NCI-H2107 treated with DMSO at 0.1 percent for 48 hours (cell line): Measurements from ENCODE around the gene SERPINA3.

ENCODE experiments used
- DNase-seq: peaks from one replicate; lab custom pipeline; 2025; ENCODE audit not compliant: unreplicated experiment; lab: John Stamatoyannopoulos, UW

The SERPINA3 gene

DNA sequence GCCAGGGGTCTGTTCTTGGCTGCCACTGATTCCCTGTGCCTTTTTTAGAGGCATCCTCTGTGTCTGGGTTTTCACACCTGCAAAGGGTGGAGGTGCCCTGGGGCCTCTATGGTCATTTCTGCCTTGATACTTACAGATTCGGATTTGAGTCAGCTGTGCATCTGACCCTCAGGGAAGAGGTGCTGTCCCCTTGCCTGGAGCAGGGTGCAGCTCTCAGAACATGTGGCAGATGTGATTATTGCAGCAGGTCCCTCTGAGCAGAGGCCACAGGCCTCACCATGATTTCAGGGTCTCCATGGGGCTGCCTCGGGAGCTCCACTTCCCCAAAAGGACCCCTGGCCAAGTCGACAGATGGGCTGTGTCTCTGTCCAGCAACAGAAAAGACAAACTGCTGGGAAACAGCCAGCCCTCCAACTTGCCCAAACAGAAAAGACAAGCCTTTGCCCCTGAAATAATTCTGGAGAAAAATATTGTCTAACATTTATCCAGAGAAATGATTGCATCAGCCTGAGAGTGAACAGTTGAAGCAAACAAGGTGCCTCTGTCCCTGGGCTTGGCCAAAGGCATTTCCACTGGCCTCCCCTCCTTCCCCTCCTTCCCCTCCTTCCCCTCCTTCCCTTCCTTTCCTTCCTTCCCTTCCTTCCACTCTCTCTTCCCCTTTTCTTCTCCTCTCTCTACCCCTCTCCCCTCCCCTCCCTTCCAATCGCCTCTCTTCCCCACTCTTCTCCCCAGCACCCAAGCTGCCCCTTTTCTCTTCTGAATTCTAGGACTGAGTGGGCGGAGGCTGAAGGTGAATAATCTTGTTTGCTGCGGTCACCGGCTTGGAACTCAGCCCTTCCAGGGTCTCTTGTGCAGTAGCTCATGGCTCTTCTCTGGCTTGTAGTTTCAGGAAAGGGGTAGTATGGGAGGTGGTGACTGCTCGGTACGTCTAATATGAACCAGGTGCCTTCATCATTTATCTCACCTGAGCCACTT is 676 bp downstream of the SERPINA3 start:
- DNase-seq: no peak

DNA sequence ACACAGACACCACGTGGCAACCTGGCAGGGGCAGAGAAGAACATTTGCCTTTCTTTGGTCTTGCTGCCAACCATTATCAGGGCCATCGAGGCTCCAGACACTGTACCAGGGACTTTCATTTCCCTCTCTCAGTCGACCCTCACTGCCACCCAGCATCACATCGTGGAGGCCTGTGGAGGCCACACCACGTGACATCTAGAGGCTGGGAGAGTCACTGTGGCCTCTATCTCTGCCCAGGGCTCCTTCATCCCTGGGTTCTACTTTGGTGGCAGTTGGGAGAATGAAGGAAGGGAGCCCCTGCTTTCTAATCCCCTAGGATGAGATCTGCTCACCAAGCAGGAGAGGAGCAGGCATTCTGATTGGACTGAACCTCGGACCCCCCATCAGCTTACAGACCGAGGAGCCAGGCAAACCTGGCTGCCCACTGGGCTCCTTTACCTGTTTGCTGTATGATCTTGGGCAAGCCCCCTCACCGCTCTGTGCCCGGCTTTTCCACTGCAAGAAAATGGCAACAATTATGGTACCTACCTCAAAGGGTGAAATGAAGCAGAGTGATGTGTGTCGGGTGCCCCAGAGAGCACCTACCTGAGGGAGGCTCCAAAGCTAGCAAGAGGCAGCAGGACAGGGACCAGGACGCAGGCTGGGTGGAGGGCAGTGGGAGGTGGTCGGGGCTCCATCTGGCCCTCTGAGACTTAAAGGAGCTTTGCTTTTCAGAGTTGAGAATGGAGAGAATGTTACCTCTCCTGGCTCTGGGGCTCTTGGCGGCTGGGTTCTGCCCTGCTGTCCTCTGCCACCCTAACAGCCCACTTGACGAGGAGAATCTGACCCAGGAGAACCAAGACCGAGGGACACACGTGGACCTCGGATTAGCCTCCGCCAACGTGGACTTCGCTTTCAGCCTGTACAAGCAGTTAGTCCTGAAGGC is 1.8 kb downstream of the SERPINA3 start:
- DNase-seq: no peak

DNA sequence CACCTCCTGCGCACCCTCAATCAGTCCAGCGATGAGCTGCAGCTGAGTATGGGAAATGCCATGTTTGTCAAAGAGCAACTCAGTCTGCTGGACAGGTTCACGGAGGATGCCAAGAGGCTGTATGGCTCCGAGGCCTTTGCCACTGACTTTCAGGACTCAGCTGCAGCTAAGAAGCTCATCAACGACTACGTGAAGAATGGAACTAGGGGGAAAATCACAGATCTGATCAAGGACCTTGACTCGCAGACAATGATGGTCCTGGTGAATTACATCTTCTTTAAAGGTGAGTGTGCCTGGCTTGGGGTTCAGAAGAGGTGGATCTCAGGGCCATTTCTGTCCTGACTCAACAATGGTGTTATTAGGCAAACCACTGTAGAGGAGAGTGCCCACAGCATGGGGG is 2.6 kb downstream of the SERPINA3 start:
- DNase-seq: no peak

DNA sequence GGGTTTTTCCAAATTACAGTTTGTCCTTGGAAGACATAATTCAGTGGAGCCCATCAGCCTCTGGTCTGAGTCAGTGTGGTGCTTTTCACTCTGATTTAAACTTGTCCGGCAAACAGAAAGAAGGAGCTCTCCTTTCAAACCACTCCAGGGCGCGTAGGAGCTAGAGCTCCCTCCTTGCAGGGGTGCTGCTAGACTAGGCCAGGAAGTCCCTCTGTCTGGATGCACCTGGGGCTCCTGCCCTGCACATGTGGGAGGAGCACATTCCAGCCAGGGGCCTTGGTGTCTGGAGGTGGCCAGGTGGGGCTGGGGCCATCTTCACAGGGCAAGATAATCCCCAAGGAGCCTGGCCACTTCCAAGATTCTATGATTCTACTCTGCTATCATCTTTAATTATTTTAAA is 3.1 kb downstream of the SERPINA3 start:
- no peak for DNase-seq

DNA sequence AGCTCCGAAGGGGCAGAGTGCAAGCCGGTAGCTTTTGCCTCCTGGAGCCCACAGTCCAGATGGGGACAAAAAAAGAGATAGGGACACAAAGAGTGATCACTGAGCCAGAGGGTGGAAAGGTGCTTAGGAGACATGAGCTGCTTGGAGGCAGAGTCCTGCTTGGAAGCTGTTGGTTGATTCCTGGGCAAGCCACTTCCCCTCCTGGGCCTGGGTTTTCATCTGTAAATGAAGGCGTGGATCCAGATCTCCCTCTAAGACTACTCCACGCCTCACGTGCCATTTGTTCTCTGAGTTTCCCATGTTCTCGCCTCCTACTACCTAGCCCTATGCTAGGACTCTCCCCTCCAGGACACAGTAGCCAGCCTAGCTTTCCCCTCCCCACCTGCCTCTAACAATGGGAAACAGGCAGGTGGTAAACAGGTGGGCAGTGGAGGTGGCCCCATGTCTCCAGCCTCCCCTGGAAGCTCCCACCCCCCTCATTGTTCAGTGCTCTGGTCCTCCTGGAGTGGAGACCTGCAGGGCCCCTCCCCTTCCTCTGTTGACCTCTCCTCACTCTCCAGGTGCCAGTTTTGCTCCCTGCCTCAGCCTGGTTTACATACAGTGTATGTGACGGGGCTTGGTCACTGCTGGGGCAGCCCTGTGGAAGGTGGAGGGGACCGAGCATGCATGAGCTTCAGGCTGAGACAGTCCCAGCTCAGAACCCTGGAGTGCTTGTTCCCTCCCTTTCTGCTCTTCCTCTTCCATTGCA is 3.8 kb downstream of the SERPINA3 start:
- no peak for DNase-seq

DNA sequence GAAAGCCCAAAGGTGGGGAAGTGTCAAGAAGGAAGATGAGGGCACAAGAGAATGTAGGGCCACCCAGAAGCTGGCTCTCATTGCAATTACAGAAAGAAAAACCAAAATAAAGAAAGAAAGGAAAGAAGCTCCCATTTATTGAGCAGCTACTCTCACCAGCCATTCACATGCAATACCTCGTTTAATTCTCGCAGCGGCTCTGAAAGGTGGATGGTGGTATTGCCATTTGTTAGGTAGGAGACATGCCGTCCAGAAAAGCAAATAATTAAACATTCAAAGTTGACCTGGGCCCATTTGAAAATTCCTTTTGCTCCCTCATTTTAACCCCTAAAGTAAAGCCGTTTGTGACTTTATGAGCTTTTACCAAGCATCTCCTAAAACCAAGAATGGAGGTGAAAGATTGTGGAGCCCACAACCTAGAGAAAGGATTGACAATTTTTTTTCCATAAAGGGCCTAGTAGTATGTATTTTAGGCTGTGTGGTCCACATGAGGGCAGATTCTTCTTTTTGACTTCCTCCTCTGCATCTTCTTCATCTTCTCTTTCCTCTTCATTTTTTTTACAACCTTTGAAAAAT is 5.3 kb downstream of the SERPINA3 start:
- no peak for DNase-seq

DNA sequence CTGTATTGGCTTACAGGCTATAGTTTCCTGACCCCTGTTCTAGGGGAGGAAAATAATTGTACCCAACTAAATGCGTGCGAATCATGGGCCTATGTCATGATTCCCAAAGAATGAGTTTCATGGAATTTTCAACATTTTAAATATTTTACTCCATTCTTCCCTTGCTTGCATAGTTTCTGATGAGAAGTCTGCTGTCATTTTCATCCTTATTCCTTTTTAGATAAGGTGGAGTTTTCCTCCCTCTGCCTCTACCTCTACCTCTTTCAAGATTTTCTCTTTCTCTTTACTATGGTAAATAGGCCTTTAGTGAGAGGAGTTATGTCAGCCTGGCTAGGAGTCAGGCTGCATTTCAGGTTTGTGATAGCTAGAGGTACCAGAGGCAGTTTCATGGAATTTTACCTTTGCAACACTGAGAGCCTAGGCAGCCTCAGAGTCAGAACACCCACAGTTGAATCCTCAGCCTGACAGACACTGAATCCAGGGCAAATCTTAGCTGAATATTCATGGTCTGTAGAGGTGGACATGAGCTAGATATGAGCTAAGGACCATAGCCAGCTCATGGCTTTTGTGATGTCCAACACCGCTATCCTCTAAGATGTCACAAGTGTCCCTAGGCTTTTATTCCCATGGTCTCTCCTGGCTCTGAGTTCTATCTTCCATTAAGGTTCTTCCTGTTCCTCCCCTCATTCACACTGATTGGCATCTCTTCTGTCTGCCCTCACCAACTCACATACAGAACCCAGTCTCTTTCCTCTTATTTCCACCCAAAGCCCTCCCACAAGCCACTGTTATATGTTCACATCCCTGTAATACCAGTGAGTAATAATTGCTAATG is 6.0 kb downstream of the SERPINA3 start:
- DNase-seq: no peak

DNA sequence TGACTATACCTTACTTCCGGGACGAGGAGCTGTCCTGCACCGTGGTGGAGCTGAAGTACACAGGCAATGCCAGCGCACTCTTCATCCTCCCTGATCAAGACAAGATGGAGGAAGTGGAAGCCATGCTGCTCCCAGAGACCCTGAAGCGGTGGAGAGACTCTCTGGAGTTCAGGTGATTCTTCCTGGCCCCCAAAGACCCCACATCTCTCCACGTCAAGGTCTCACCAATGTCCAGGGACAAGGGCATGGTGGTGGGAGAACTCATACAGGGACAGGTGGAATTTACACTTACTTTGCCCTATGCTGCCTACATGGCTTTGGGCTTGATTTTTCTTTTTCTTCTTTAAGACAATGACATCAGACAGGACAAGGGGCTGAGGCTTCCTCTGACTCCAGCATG is 7.1 kb downstream of the SERPINA3 start:
- DNase-seq: no peak

DNA sequence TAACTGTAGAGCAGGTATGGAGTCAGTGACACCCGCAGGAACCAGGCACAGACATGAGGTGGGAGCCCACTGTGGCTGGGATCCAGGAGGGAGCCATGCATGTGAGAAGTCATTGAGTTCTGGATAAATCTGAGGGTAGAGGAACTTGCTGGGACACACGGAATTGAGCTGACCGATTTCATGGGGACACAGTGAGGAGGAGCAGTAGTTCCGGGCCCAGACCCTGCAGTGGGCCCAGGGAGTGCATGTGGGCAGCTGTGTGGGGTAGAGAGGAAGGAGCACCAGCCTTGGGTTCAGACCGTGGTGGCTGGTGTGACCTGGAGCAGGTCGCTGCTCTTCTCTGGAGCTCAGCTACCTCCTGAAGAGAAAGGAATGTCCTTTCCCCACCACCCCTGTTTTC is 8.4 kb downstream of the SERPINA3 start:
- DNase-seq: no peak

DNA sequence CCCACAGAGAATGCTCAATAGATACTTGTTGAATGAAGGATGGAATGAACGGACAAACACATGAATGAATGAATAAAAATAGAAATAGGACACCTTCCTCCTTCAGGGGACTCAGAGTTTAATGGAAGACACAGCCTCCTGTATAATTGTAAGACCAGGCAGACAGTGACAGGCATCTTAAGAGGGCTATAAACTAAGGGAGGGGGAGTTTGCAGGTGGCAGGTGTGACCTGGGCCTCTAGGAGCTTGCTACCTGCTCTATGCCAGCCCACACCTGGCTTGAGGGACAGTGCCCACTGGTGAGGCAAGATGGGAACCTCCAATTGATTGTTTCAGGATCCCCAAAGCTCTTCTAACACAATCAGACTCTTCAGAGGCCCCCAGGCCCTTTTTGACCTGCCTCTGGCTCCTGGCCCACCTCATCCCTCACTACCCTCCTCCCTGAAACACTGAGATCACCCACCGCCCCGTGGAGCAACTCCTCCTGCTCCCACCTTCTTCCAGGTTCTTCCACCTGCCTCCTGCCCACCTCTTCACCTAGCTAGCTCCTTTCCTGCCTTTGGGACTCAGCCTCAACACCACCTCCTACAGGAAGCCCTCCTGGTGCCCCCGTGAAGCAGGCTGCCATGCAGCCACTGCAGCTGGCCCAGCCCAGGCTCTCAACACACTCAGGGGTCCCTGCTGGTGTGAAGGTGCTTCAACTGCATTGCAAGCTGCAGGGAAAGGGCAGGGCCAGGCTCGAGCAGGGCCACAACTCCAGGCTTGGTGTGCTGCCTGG is 9.4 kb downstream of the SERPINA3 start:
- no peak for DNase-seq

DNA sequence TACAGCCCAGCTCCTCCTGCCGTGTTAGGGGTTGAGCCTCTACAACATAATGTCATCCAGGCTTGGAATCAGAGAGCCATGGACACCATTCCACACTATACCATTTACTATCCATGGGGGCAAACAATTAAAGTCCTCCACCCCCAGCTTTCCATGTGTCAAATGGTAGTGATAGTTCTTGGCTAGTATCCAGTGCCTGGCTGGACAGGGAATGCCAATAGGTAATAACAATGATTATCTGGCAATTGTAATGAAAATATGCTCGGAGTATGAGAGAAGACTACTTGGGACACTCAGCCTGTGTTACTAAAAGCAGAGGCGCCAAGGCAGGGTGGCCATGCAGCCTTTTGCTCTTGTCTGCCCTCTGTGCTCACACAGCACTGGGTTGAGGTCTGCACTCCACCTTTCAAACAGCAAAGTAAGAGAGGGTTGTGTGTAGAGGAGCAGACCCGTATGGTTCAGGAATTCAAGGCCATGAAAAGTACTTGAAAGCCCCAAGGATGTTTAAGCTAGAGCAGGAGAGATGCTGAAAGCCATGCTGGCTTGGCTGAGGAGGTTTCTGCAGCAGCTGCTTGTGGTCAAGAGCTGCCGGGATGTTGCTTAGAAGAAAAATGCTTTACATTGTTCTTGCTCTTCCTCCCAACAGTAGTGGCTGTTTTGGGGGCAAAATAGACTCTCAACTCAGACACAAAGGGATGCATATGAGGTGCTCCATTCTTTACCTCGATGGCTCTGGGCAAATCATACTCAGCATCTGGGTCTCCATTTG is 10.6 kb downstream of the SERPINA3 start:
- DNase-seq: no peak

DNA sequence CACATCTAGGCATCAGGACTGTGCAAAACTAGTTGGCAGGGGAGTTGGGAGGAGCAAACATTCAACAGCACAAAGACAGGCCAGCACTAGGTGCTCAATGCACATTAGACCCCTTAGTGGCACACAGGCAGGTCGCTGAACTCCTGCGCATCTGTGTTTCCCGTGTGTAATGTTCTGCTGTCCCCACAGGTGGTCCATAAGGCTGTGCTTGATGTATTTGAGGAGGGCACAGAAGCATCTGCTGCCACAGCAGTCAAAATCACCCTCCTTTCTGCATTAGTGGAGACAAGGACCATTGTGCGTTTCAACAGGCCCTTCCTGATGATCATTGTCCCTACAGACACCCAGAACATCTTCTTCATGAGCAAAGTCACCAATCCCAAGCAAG is 11.2 kb downstream of the SERPINA3 start:
- DNase-seq: no peak

DNA sequence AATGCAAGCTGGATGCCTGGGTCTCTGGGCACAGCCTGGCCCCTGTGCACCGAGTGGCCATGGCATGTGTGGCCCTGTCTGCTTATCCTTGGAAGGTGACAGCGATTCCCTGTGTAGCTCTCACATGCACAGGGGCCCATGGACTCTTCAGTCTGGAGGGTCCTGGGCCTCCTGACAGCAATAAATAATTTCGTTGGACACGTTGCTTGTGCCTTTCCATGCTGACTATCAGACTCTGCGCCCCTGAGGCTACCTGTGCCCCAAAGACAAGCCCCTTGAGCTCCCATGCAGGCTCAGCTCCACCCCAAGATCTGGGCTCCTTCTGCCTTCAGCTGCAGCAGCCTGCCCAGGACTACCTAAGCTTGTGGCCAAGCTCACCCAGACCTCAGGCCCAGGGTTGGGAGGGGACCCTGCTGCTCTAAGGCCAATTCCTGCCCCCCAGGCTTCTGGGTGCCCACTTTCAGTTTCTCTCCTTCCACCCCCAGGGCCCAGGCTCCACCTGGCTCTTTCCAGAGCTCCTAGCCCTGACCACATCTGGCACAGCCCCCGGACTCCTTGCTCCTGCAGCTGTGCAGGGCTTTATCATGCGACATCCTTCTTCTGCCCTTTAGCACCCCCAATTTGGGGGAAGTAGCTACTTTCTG is 11.8 kb downstream of the SERPINA3 start:
- no peak for DNase-seq

DNA sequence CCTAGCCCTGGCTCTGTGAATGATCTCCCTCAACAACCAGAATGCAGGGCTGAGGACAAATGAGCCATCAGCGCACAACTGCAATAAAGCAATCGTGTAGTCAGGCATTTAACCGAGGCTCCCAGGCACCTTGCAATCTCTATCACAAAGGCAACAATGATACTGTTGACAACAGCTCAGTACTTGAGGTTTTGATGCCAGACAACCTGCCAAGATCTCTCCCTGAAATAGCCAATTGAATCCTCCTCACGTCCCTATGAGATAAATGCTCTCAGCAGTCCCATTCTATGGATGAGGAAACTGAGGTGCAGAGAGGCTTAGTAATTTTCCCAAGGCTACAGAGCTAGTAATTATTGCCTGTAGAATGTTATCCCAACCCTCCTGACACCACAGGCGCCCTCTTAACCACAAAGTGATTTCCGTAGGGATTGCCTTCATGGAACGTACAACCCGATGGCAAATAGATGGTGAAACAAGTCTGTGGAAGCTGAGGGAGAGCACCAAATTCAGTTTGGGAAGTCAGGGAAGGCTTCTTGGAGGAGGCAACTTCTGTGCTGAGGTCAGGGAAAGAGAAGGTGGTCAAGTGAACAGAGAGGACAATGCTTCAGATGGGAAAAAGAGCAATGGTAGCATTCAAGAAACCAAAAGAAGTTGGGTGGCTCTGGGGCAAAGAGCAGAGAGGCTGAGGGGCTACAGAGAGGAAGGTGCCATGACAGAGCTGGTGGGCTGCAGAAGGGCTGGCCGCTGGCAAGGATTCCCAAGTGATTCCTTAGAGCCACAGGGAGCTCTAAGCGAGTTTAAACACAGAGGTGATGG is 12.6 kb downstream of the SERPINA3 start:
- no peak for DNase-seq

DNA sequence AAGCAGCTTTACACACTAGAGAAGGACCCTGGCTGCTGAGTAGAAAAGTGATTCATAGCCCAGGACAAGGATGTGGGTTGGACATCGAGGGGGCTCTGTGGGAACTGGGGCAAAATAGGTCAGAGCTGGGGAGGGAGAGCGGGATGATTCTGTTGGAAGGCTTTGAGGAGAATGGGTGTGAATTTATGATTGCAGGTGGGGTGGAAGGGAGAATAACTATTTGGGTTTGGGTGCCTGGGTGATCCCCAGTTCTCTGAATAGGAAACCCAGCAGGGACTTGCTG is 13.1 kb downstream of the SERPINA3 start:
- DNase-seq: no peak

DNA sequence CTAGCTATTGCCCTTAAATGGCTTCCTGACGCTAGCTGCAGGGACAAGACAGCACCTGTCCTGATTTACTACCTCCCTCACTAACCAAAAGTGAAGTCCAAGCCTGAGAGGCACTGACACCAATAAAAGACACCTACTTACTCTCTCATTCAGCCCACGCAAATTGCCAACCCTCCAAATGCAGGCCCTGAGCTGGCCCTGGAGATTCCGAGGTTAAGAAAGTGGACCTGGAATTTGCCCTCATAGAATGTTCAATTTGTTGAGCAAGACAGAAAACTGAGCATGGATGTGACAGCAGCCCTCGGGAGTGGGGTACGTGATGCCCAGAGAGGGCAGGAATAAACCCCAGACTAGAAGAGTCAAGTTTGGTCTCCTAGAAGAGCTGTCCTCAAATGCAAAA is 16.4 kb downstream of the SERPINA3 start:
- no peak for DNase-seq

DNA sequence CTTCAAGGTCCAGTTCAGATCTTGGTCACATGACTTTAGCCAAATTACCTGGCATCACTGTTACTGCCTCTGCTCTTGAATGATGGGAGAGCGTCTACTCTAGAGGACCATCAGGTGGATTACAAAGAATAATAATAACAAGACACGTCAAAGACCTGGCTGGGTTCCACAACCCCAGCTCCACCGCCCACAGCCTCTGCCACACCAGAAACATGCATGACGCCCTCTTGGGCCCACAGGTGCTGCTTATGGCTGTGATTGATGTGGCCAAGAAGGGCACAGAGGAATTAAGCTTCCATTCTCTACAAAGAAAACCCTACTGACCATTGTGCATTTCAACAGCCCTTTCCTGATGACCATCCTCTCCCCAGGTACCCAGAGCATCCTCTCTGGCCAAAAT is 18.2 kb downstream of the SERPINA3 start:
- DNase-seq: no peak
